NCI-H446 treated with DMSO at 0.1 percent for 48 hours (cell line): Measurements from ENCODE around the gene GALNT2.

ENCODE experiments used
- DNase-seq: peaks from one replicate; lab custom pipeline; 2025; lab: John Stamatoyannopoulos, UW

Gene GALNT2

GRCh38 chr1:230300322-230301301 is 233.6 kb downstream of the GALNT2 start:
- no peak for DNase-seq

DNA sequence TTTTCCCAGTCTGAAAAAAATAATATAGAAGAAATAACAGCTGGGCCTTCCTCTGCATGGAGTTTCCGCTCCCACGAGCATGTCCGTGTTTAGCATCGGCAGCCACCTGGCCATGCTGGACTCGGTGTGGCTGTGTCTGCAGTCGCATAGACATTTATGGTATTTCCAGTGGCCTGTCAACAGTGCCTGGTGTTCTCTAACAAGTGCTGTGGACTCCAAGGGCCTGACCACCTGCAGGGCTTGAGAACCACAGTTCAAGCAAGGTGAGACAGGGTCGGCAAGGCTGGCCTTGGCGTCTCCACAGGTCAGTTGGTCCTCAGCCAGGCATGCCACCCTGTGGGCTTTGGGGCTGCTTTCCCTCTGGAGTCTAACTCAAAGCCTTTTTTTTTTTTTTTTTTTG is 234.3 kb downstream of the GALNT2 start:
- DNase-seq: no peak

- no peak for DNase-seq
These were observed 234.8 kb downstream of the GALNT2 start for GRCh38 chr1:230301822-230302221.

GRCh38 chr1:230303069-230303468 is 236.0 kb downstream of the GALNT2 start:
- DNase-seq: no peak

DNA sequence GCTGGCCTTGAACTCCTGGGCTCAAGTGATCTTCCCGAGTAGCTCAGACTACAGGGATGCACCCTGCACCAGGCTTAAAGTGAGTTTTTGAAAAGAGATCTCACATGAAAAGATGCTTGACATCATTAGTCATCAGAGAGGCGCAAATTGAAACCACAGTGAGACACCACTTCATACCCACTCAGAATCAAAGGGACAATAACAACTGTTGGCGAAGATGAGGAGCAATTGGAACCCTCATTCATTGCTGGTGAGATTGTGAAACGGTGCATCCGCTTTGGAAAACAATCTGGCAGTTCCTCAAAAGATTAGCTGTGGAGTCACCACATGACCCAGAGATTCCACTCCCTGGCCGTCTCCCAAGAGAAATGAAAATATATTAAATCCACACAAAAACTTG is 236.8 kb downstream of the GALNT2 start:
- DNase-seq: no peak

DNA sequence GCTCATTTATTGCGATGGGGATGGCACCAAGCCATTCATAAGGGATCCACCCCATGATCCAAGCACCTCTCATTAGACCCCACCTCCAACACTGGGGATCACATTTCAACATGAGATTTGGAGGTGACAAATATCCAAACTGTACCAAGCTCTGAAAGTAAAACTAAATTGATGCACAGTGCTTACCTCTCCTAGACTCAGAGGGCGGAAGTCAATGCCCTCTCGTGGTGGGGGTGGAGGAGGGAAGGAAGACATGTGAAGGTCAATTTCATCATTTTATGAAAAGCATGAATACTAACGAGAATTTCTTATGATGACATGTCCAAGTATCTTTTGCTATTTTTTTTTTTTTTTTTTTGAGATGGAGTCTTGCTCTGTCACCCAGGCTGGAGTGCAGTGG is 239.1 kb downstream of the GALNT2 start:
- no peak for DNase-seq

- DNase-seq: no peak
These were observed 240.2 kb downstream of the GALNT2 start for GRCh38 chr1:230307213-230307612.

- peak; percentile 37 for DNase-seq
These were observed 241.0 kb downstream of the GALNT2 start for GRCh38 chr1:230308039-230308438.

- no peak for DNase-seq
These were observed 241.8 kb downstream of the GALNT2 start for GRCh38 chr1:230308821-230309220.

- DNase-seq: no peak
These were observed 242.7 kb downstream of the GALNT2 start for GRCh38 chr1:230309646-230310177.

- DNase-seq: peak; percentile 26
These were observed 243.5 kb downstream of the GALNT2 start for GRCh38 chr1:230310381-230311163.

- DNase-seq: no peak
These were observed 245.6 kb downstream of the GALNT2 start for GRCh38 chr1:230312676-230313075.

- DNase-seq: no peak
These were observed 246.6 kb downstream of the GALNT2 start for GRCh38 chr1:230313453-230314141.

DNA sequence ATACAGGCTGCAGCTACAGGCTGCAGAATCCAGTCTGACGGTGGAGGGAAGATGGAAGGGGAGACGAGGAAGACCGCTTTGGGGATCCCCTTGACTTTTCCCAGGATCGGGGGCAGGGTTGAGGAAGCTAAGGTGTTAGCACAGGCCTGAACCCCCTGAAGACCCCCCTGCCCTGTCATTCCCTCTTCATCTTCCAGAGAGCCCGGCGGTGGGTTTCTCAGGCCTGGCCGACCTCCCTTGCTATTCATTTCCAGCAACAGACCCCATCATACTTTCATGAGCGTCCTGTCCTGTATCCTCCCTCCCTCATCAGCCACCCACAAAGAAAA is 247.1 kb downstream of the GALNT2 start:
- no peak for DNase-seq

GRCh38 chr1:230315099-230315498 is 248.1 kb downstream of the GALNT2 start:
- no peak for DNase-seq

DNA sequence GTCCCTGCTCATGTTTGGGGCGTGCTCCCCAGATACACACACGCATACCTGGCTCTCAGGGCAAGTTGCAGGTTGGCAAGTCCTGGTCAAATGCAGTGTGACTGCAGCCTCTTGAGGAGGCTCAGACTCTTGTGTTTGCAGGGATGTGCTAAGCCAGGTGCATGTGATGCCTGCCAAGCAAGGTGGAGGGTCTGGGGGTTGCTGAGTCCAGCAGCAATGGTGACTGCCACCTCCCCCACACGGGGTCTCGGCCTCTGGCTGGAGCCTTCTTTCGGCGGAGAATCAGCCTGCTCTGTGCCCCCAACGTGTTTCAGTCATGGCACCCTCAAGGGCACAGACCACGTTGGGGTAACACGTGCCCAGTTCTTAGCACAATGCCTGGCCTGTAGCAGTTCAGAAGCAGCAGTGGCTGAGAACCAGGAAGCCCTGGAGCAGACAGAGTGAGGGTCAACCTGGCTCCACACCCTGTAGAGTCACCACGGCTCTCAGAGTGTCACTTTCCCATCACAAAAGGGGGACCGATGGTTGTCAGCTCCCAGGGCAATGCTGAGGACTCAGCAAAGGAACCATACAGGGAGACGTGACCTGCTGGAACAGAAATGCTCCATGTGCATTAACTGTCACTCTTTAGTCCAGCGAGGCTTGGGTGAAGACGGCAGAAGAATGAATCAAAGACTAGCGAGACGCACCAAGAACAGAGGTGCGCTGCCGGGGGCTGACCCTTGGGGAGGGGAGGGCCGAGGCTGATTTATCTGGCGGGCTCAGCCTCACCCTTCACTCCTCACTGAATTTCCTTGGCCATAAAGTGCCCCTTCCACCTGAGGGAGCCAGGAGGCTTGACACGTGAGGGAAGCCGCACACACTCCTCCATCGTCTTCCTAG is 250.1 kb downstream of the GALNT2 start:
- DNase-seq: no peak

DNA sequence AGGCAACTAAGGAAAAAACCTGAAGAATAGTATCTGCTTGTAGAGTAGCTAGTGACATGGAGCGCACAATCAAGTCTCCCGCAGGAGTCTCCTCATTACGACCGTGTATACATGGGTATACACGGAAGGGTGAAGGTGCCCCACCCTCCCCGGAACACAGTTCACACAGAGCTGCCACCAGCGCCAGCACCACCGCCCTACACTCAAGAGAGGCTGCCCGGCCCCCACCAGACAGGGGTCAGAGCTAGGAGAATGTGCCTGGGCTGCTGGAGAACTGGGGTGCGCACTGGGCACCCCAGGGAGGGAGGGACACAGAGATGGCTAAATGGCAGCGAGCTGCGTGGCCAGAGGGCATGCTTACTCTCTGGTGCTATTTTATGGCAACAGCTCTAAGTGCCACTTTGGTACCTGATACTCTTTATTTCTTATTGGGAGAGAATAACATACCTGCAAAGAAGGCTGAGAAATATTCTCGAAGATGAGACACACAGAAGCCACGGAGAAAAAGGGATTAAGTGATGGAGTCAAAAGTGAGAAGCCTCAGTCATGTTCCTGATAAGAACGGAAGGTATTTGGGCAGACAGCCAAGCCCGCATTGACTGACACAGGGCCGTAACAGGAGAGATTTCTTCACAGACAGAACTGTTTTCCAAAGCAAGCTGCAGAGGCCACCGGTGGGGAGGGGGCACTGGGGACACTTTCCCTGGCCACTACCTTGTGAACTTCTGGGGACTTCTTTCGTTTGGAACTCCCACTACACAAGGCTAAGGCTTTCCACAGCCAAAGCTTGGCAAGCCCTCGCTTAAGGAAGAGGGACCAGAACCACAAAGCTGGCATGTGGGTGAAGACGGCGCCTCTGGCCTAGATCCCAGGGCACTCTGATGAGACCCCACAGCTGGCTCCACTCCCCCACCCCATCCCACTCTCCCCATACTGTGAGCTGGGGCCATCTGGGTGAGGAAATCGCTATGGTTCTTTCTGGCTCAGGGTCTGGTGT is 251.1 kb downstream of the GALNT2 start:
- DNase-seq: no peak

GRCh38 chr1:230319014-230319747 is 252.1 kb downstream of the GALNT2 start:
- DNase-seq: no peak

- DNase-seq: no peak
These were observed 253.8 kb downstream of the GALNT2 start for GRCh38 chr1:230320804-230321203.
